HL-60 (cell line): Measurements from ENCODE around the gene WTAP.

Source experiments
- DNase-seq, 2 experiments: peaks; one replicate each; pipeline ENCODE4 v3.0.0-alpha.2; 2010 to 2020; ENCODE audit warnings: low read depth in 1 of 2, low spot score in 1 of 2
- H3K27ac ChIP-seq: fragments of 250-450 bp; sonication (Bioruptor Pico); replicated peaks from 2 replicates; pipeline ENCODE4 v1.5.1; 2020; ENCODE audit warnings: mild to moderate bottlenecking, moderate library complexity
- H3K27me3 ChIP-seq: fragments of 250-450 bp; sonication (Bioruptor Pico); 2 replicates; pipeline ENCODE4 v1.5.1; 2021; ENCODE audit warnings: mild to moderate bottlenecking, moderate library complexity; ENCODE audit not compliant: insufficient read depth, poor library complexity, severe bottlenecking
- H3K4me3 ChIP-seq: replicated peaks from 2 replicates; pipeline ENCODE4 v1.5.1; 2011; ENCODE audit warnings: mild to moderate bottlenecking, control low read depth, low read length; ENCODE audit not compliant: insufficient read depth
- CTCF ChIP-seq: IDR thresholded peaks from one replicate; pipeline ENCODE4 v1.5.1; 2011; ENCODE audit warnings: low read length, control low read depth, inconsistent platforms; ENCODE audit not compliant: insufficient read depth
- GABPA ChIP-seq: IDR thresholded peaks from 2 replicates; pipeline ENCODE4 v1.6.1; 2012; ENCODE audit warnings: low read depth
- POLR2AphosphoS5 ChIP-seq: IDR thresholded peaks from 2 replicates; pipeline ENCODE4 v1.6.1; 2012; ENCODE audit warnings: low read depth
- SPI1 ChIP-seq: IDR thresholded peaks from 2 replicates; pipeline ENCODE4 v1.6.1; 2012; ENCODE audit warnings: low read depth, mild to moderate bottlenecking, borderline replicate concordance
- TF ChIP-seq, protein P1 (sequence below): IDR thresholded peaks from 2 replicates; pipeline ENCODE4 v1.6.1; 2012; ENCODE audit warnings: low read depth; ENCODE audit not compliant: insufficient replicate concordance

Gene WTAP

DNA sequence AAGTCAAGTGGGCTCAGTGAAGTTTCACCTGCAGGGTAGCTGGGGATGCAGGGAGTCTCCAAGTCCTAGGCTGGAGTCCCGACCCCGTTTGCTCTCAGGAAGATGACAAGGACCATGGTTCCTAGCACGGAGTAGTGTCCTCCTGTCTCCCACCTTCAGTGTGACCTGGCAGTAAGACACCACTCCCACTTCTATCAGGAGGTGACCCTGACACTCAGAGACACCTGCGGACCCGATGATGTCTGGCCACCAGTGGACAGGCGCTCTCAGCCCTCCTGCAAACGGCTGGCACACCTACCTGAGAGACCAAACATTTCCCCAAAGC lies 35.4 kb upstream of the WTAP start:
- peak overlapping the region; percentile 80 for H3K4me3 ChIP-seq
- DNase-seq: no peak
- no peak overlapping the region; the same call in 1 of the 2 replicates for H3K27ac ChIP-seq
- no peak for TF ChIP-seq POLR2AphosphoS5
- TF ChIP-seq, protein P1, sequence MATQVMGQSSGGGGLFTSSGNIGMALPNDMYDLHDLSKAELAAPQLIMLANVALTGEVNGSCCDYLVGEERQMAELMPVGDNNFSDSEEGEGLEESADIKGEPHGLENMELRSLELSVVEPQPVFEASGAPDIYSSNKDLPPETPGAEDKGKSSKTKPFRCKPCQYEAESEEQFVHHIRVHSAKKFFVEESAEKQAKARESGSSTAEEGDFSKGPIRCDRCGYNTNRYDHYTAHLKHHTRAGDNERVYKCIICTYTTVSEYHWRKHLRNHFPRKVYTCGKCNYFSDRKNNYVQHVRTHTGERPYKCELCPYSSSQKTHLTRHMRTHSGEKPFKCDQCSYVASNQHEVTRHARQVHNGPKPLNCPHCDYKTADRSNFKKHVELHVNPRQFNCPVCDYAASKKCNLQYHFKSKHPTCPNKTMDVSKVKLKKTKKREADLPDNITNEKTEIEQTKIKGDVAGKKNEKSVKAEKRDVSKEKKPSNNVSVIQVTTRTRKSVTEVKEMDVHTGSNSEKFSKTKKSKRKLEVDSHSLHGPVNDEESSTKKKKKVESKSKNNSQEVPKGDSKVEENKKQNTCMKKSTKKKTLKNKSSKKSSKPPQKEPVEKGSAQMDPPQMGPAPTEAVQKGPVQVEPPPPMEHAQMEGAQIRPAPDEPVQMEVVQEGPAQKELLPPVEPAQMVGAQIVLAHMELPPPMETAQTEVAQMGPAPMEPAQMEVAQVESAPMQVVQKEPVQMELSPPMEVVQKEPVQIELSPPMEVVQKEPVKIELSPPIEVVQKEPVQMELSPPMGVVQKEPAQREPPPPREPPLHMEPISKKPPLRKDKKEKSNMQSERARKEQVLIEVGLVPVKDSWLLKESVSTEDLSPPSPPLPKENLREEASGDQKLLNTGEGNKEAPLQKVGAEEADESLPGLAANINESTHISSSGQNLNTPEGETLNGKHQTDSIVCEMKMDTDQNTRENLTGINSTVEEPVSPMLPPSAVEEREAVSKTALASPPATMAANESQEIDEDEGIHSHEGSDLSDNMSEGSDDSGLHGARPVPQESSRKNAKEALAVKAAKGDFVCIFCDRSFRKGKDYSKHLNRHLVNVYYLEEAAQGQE: no peak
- TF ChIP-seq SPI1: no peak
- no peak for TF ChIP-seq CTCF
- no peak for TF ChIP-seq GABPA
- no peaks in the 10 kb centered on the region for H3K27me3 ChIP-seq

GRCh38 chr6:159692303-159693127 lies 34.8 kb upstream of the WTAP start:
- DNase-seq: peak in 1 of 2 experiments; percentile 75
- H3K27me3 ChIP-seq: no peaks in the 10 kb centered on the region
- TF ChIP-seq CTCF (no peak), GABPA (no peak), POLR2AphosphoS5 (no peak), SPI1 (no peak)
- TF ChIP-seq, protein P1: no peak
- H3K4me3 ChIP-seq: peak overlapping the region; percentile 80
- H3K27ac ChIP-seq: peak overlapping the region; percentile 96

- peak within 1 kb of the TSS; percentile 80 for H3K4me3 ChIP-seq
- peak within 1 kb of the TSS; percentile 96 for H3K27ac ChIP-seq
- no peaks in the 10 kb centered on the region for H3K27me3 ChIP-seq
- peak; percentile 81 to 84 for DNase-seq
- TF ChIP-seq, protein P1: no peak
- peak; percentile 56; the same call in 1 of the 2 replicates for TF ChIP-seq POLR2AphosphoS5
These were observed 34.0 kb upstream of the WTAP start, which contains the start of gene SOD2 for GRCh38 chr6:159693128-159693893. Gene SOD2 (minus strand): TSS chr6:159693241. CDS start chr6:159693167, 74 bp downstream.
